Uterus (tissue), 4 donors: ENCODE measurements around the gene RASSF6. TPM values are rescaled to one million over a fixed set of nuclear protein-coding genes. Genes with fewer than 3 reads are reported as not detected.

Experiments used
- DNase-seq, 2 donors: peaks; one replicate each; pipeline ENCODE4 v3.0.0-alpha.2; 2019 to 2020
- H3K27ac ChIP-seq, 2 donors: fragments of 200-600 bp; sonication (generic); 1 replicate in 1 of 2; 2 replicates in 1 of 2; pipeline ENCODE4 v1.5.1; 2016 to 2018
- H3K27me3 ChIP-seq, 2 donors: fragments of 200-600 bp; sonication (generic); one replicate each; pipeline ENCODE4 v1.5.1; 2018 to 2019; ENCODE audit warnings: control low read depth in 1 of 2
- H3K36me3 ChIP-seq, 2 donors: fragments of 200-600 bp; sonication (generic); one replicate each; pipeline ENCODE4 v1.5.1; 2019; ENCODE audit warnings: control low read depth in 1 of 2
- H3K4me1 ChIP-seq, 2 donors: fragments of 200-600 bp; sonication (generic); one replicate each; pipeline ENCODE4 v1.5.1; 2018 to 2019; ENCODE audit warnings: control low read depth in 1 of 2
- H3K4me3 ChIP-seq, 2 donors: fragments of 200-600 bp; sonication (generic); 1 replicate in 1 of 2; 2 replicates in 1 of 2; pipeline ENCODE4 v1.5.1; 2018 to 2019; ENCODE audit warnings: mild to moderate bottlenecking in 1 of 2
- H3K9me3 ChIP-seq, 2 donors: fragments of 200-600 bp; sonication (generic); one replicate each; pipeline ENCODE4 v1.5.1; 2019; ENCODE audit warnings: control low read depth in 1 of 2
- POLR2A ChIP-seq, 2 donors: fragments of 450-650 bp; IDR thresholded peaks; one replicate each; pipeline ENCODE4 v1.6.1; 2016; ENCODE audit warnings: antibody characterized with exemption in 2 of 2, mild to moderate bottlenecking in 1 of 2, moderate library complexity in 1 of 2
- intact Hi-C: fragments of 100-400 bp; cut with DNase I; formaldehyde crosslinking; loops from one replicate; pipeline ENCODE4 v1.15.1; 2023; ENCODE audit warnings: low total_unique reads
- total RNA-seq, 4 donors: library from RNA; depleted of rRNA in 3 of 4; stranded (reverse); fragments of >200 nt in 3 of 4; gene quantifications; one replicate each; pipeline versions ENCODE4 v1.1.0 to v1.2.4, GENCODE V29; 2014 to 2023
- TF ChIP-seq, protein P1 (sequence below), 4 experiments: fragments of 200-600 bp in 2 of 4; fragments of 450-650 bp in 2 of 4; sonication (generic) in 2 of 4; IDR thresholded peaks; one replicate each; pipeline ENCODE4 v1.5.1; 2016 to 2019; ENCODE audit warnings: antibody characterized with exemption in 4 of 4, mild to moderate bottlenecking in 2 of 4, moderate library complexity in 1 of 4
- donor health status: DM: yes; HTN: yes; CAD: no.

RASSF6 gene
- total RNA-seq, 4 donors from 2014 or later: under 0.01 to 1.5 (median 0.06) TPM; not detected in 1

DNA sequence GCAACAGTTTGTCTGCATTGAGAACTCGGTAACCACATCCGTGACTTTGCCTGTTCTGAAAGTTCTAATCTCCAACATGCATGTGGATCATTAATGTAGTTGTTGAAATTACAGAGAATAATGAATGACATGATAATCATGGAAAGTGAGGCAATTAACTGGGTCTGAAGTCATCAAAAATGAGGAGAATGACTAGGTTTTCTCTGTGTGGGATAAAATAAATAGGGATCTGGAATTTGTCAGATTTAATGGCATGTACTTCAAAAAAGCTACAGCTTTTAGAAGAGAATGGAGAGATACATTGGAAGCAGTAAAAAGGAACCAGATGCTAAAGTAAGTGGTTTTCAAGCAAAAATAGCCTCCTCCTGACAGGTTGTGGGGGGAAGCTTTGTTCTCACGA lies 79.4 kb downstream of the RASSF6 start:
- no peak for DNase-seq
- intact Hi-C loops: no loop called here
- no peak overlapping the region for H3K4me3 ChIP-seq
- no peaks in the 10 kb centered on the region for H3K9me3 ChIP-seq
- no peaks in the 10 kb centered on the region for H3K4me1 ChIP-seq
- TF ChIP-seq POLR2A (IDR thresholded peaks at IDR 0.05): no peak
- TF ChIP-seq, protein P1, sequence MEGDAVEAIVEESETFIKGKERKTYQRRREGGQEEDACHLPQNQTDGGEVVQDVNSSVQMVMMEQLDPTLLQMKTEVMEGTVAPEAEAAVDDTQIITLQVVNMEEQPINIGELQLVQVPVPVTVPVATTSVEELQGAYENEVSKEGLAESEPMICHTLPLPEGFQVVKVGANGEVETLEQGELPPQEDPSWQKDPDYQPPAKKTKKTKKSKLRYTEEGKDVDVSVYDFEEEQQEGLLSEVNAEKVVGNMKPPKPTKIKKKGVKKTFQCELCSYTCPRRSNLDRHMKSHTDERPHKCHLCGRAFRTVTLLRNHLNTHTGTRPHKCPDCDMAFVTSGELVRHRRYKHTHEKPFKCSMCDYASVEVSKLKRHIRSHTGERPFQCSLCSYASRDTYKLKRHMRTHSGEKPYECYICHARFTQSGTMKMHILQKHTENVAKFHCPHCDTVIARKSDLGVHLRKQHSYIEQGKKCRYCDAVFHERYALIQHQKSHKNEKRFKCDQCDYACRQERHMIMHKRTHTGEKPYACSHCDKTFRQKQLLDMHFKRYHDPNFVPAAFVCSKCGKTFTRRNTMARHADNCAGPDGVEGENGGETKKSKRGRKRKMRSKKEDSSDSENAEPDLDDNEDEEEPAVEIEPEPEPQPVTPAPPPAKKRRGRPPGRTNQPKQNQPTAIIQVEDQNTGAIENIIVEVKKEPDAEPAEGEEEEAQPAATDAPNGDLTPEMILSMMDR (IDR thresholded peaks at IDR 0.05): no peak
- no peak overlapping the region for H3K27ac ChIP-seq
- no peaks in the 10 kb centered on the region for H3K36me3 ChIP-seq
- no peaks in the 10 kb centered on the region for H3K27me3 ChIP-seq

DNA sequence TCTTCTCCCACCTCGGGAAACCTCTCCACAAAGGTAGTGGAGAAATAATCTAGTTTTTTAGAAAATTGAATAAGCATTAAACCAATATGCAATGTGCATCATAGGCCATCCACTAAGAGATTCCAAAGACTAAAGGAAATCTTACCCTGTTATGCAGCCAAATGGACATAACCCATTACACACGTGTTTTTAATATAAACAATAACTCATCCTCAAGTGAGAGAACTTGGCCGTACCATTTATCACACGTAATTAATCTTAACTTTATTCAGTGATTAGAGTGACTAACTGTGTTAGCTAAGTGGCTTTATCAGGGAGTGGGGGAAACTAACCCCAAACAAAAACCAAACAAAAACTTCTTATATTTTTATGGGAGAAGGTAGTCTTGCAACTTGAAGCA lies 80.8 kb downstream of the RASSF6 start:
- Histone ChIP-seq H3K9me3 (no peaks in the 10 kb centered on the region), H3K4me3 (no peak overlapping the region), H3K4me1 (no peaks in the 10 kb centered on the region), H3K36me3 (no peaks in the 10 kb centered on the region), H3K27ac (no peak overlapping the region), H3K27me3 (no peaks in the 10 kb centered on the region)
- DNase-seq: no peak
- intact Hi-C loops: no loop called here
- no peak for TF ChIP-seq POLR2A (IDR thresholded peaks at IDR 0.05)
- TF ChIP-seq, protein P1 (IDR thresholded peaks at IDR 0.05): no peak

DNA sequence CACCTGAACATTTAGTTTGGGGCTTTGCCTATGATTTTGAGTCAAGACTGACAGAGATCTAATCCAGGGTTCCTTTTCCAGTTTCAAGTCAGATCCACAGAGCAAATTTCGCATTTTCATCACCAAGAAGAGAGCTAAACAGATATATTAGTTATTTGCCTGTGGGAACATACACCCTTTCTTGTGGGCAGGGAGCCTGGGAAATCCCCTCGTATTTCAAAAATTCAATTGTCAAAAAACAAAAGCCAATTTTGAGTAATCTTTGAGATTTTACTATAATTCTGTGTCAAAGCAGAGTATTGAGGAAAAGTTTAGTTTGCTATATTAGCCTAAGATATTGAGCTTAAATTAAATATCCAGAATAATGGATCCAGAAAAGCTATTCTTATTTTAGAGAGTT lies 82.1 kb downstream of the RASSF6 start:
- no peak for DNase-seq
- Histone ChIP-seq H3K27me3 (no peaks in the 10 kb centered on the region), H3K9me3 (no peaks in the 10 kb centered on the region), H3K36me3 (no peaks in the 10 kb centered on the region), H3K4me1 (no peaks in the 10 kb centered on the region), H3K4me3 (no peak overlapping the region), H3K27ac (no peak overlapping the region)
- intact Hi-C loops: no loop called here
- TF ChIP-seq, protein P1 (IDR thresholded peaks at IDR 0.05): no peak
- no peak for TF ChIP-seq POLR2A (IDR thresholded peaks at IDR 0.05)

DNA sequence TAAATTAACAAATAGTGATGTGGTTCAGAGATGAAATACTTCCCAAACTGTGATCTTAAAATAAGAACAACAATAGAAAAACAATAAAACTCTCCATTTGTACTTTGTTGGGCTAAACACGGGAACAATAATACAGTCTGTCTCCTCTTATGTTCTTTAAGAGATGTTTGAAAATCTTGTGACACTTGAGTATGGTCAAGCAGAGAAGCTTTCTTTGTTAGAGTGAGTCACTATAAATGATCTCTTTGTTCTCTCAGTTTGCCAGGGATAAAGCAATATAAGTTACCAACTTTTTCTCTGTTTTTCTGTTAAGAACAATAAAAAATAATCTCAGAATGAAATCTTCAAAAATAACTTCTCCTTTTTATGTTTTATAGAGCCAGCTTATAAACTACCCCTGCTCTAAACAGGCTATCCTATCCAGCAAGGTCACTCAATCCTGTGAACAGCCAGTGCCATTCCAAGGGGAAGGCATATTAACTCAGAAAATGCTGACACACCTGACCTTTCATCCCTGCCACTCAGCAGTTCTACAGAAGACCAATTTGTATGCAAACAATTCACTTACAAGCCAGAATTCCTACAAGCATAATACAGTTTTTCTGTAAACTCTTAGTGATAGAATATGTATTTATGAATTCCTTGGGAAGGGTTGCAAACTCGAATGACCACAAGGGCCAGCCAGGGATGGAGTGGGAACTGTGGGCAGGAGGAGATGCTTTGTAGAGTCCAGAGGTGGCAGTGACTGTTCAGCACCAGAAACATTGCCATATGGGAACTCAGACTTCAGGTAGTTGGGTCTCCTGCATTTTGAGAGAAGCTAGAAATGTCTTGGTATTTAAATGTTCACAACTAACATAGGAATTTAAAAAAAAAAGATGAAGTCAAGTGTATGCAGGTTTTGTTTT lies 86.5 kb downstream of the RASSF6 start:
- no peaks in the 10 kb centered on the region for H3K27me3 ChIP-seq
- H3K4me1 ChIP-seq: no peaks in the 10 kb centered on the region
- H3K9me3 ChIP-seq: no peaks in the 10 kb centered on the region
- no peak overlapping the region for H3K4me3 ChIP-seq
- no peak for DNase-seq
- no peak overlapping the region for H3K27ac ChIP-seq
- TF ChIP-seq POLR2A (IDR thresholded peaks at IDR 0.05): no peak
- TF ChIP-seq, protein P1 (IDR thresholded peaks at IDR 0.05): no peak
- intact Hi-C loops: no loop called here
- H3K36me3 ChIP-seq: no peaks in the 10 kb centered on the region

DNA sequence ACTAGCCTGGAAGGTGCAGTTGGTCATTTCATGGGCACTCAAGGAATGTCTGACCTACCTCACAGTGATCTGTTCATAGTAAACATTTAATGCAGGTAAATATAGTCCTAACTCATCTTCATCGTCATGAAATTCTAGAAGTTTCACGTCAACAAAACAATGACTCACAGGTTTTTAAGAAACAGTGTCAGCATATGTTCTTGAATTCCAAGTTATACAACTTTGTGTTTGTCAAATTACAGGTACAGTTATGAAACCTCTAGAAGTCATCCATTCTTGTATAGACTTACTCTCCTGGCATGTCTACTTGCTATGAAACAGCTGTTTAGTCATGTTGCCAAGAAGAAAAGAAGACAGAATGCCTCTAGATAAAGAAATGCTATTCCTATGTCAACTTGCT lies 92.1 kb downstream of the RASSF6 start:
- DNase-seq: no peak
- no peaks in the 10 kb centered on the region for H3K9me3 ChIP-seq
- H3K27me3 ChIP-seq: no peaks in the 10 kb centered on the region
- intact Hi-C loops: no loop called here
- no peaks in the 10 kb centered on the region for H3K4me1 ChIP-seq
- no peak overlapping the region for H3K27ac ChIP-seq
- no peaks in the 10 kb centered on the region for H3K36me3 ChIP-seq
- no peak overlapping the region for H3K4me3 ChIP-seq
- TF ChIP-seq, protein P1 (IDR thresholded peaks at IDR 0.05): no peak
- no peak for TF ChIP-seq POLR2A (IDR thresholded peaks at IDR 0.05)
